ENCODE measurements around the gene ST6GALNAC5.

GRCh38 chr1:77044133-77044849 lies 177.0 kb downstream of the ST6GALNAC5 start:
- no peak for TF ChIP-seq POLR2A (IDR thresholded peaks at IDR 0.05; ENCODE audit: low read depth)
- TF ChIP-seq CTCF (IDR thresholded peaks at IDR 0.05): no peak
- no peak for TF ChIP-seq POLR2AphosphoS5 (IDR thresholded peaks at IDR 0.05)

Data from esophagus muscularis mucosa (tissue), 3 donors.